ENCODE measurements around the gene ANTXR1.
A peak's percentile ranks its signal among the peaks of the same experiment; 100 is the strongest.

Gene ANTXR1

DNA sequence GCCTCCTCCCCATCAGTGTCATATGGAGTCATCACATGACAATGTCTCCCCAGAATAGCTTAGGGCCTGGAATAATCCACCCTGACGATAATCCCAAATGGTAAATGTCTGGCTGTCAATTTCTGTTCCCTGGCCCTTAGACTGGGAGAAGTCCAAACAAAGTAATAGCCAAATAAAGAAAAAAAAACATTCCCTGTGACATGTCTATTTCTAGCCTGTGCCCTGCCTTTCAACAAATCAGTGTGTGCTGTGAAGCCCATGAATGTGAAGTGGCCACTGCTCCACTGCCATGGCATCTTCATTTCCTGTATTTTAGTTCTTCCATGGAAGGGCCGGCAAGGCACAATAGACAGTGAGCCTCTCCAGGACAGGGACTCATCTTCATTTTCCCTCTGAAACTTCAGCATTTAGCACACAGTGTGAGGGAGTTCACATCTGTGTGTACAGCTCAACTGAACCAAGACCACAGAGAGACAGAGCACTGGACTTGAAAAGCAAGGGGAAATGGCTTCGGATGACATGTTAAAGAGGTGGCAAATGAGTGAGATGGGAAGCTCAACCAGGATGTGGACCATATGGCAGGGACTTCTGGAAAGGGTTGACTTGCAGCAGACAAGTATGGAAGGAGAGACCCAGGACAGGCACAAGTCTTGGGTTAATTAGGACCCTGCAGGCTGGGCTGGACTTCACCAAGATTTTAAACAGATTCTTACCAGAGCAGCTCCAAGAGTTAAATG lies 140.0 kb downstream of the ANTXR1 start:
- FAIRE-seq (no peak), DNase-seq (ENCODE audit: insufficient read length, low spot score) (no peak)

DNA sequence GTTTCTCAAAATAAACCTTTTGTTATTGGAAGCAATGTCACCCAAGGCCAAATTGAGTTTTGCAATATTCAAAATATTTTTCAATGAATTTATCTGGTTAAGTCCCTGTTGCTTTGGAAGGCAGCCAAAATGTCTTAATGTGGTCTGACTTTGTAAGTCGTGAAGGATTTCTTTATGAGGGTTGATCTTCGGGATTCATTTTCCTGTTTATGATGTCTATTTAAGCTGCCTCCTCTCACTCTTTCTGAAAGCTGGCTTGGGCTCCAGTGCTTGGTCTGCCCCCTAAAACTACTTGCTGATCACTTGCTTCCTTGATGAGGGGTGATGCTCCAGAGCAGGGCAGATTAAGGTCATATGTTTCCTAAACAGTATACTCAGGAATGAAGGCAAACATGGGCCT lies 141.1 kb downstream of the ANTXR1 start:
- FAIRE-seq (peak; percentile 38), DNase-seq (ENCODE audit: insufficient read length, low spot score) (no peak)

DNA sequence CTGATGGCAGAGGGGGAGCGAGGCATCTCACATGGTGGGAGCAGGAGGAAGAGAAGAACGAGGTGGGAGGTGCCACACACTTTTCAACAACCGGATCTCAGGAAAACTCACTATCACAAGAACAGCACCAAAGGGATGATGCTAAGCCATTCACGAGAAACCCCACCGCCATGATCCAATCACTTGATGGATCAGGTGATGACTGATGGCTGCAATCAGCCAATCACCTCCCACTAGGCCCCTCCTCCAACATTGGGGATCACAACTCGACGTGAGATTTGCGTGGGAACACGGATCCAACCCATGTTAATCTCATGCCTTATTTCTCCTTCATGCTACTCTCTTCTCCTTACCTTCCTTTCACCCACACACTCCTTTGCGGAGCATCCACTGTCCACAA lies 143.6 kb downstream of the ANTXR1 start:
- no peak for FAIRE-seq

DNA sequence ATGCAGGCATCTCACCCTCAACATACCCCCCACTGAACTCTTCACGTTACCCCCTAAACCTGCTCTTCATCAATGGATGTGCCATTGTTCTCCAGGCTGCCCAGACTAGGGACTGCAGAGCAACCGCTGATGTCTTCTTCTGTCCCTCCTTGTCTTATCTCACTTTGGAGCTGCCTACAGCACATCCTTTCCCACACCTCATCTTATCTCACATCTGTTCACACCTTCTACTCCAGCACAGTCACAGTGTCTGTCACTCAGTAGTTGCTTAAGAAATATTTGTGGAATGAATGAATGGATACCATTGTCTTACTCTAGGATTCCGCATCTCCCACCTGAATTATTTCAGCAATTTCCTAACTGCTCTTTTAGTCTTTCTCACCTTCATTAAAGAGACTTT lies 144.5 kb downstream of the ANTXR1 start:
- no peak for FAIRE-seq
- no peak for DNase-seq (ENCODE audit: insufficient read length, low spot score)

More for the DNA sequence above, 143.6 kb downstream of the ANTXR1 start:
- no peak for DNase-seq (ENCODE audit: insufficient read length, low spot score)

DNA sequence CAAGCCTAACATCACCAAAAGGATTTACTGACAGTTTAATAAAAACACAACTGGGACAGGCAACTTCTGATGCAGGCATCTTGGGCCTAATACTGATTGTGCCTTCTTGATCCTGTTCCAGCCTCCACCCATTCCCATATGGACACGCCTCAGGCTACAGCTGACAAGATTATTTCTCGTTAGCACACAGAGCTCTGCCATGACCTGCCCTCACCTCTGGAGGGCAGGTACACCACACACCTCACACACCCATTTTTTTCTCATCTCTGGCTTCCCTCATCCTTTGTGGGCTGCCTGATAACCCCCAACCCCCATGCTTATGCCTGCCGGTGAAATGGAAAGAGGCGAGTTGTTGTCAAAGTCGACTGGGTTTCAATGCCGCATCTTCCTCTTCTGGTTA lies 147.0 kb downstream of the ANTXR1 start:
- DNase-seq (ENCODE audit: insufficient read length, low spot score) (no peak), FAIRE-seq (peak; percentile 65)

DNA sequence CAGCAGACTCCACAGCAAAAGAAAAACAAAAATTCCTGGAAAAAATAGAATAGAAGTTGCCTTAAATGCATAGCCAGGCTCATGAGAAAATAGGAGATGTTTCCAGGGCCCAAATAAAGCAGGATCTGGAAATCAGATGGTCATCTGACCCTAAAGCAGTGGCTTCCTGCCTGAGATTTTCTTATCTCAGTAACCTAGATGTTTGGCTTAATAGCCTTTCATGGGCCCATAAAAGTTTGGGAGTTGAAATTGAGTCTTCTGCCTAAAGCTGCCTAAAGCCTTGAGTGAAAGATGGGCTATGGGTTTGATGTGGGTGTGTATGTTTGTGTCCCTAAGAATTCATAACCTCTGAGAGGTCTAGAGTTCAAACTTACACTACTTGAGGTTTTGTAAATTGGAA lies 149.1 kb downstream of the ANTXR1 start:
- DNase-seq (ENCODE audit: insufficient read length, low spot score): no peak
- no peak for FAIRE-seq

DNA sequence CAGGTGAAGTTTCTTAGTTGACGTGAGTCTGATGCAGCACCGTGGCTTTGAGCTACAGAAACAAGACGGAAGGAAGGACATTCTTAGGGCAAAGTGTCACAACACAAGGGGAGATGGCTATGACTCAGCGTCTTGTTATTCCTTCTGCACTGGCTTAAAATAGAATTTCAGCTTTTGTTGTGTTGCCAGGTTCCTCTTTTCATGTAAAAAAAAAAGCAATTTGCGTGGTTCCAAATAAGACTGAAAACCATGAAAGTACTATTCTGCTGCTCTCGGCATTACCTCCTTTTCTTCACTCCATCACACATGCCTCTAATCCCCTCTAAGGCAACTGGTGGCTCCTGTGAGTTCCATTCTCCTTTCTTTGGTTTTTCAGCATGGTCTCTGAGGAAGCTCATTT lies 150.1 kb downstream of the ANTXR1 start:
- peak; percentile 73 for DNase-seq (ENCODE audit: insufficient read length, low spot score)

DNA sequence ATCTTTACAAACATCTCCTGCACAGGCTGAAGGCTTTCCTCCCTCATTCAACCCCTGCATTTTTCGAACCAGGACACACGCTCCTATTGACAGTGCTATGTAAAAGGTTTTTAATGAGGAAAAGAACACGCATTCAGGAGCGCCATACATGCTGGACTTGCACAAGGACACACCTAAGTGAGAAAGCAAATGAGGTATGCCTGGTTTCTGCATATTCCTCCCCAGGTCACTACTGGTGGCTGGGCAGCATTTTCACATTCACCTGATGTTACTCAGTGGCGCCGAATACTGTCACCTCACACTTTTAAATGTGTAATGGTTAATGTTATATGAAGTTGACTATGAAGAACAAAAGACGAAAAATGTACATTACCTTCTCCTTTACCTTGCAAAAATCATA lies 150.6 kb downstream of the ANTXR1 start:
- no peak for FAIRE-seq

More for the DNA sequence above, 150.1 kb downstream of the ANTXR1 start:
- FAIRE-seq: no peak

DNA sequence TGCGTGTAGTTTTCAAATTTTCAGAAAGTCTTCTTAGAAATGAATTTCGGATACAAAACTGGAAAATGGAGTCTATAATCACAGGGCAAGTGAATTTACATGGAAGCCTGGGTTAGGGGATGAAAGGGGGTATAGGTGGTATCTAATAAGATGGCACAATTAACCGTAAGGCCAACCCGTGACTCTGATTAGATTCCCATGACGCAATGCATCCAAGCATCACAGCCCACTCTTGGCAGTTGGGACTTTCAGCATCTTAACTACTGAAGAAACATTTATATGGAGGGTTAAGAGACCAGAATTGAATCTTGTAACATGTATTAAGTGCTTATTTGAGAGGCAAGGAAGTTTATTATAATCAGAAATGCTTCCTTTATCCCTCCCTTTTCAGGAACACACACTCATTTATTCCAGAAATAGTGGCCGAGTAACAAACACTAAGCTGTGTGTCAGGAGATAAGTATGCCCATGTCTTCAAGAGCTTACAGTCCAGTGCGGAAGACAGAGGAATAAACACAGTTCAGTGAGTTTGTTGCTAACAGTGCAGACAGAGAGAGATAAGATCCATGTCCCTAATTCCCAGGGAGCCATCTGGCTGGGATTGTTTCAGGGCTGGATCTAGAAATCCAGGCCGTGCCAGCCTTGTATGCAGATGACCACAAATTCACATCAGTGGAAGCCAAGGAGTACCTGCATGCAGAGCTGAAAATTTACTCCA lies 151.2 kb downstream of the ANTXR1 start:
- no peak for DNase-seq (ENCODE audit: insufficient read length, low spot score)
- FAIRE-seq: no peak

More for the DNA sequence above, 150.6 kb downstream of the ANTXR1 start:
- DNase-seq (ENCODE audit: insufficient read length, low spot score): no peak

DNA sequence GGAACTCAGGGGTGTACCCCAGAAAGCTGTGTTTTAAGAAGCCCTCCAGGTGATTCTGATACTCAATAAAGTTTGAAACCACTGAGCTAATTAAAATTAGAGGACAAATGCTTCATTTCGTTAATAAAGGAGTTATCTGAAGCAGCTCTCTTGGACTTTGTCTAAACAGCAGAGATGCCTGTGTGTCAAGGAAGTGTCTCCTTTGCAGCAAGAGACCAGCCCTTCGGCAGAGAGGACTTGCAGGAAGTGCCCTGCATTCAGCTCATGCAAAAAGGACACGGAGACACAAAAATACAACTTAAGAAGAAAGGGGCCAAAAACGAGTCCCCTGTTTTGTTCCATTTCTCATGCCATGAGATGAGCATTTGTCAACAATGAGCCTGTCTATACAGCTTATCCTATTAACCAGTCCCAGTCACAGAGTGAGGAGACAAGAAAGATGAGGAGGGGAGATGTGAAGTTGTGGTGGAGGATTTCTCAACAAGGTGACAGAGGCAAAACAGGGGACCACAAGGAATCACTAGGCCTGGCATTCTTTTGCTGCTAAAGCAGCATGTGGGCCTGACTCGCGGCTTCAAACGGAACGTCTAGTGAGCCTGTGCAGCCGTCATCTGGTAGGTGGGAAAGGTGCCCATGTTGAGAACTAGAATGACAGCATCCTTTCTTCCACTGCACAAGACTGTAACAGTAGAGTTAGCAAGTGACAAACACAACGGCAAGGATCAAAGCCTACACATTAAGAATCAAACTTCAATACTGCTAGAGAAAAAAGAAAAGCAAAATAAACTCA lies 152.3 kb downstream of the ANTXR1 start:
- no peak for DNase-seq (ENCODE audit: insufficient read length, low spot score)
- no peak for FAIRE-seq

DNA sequence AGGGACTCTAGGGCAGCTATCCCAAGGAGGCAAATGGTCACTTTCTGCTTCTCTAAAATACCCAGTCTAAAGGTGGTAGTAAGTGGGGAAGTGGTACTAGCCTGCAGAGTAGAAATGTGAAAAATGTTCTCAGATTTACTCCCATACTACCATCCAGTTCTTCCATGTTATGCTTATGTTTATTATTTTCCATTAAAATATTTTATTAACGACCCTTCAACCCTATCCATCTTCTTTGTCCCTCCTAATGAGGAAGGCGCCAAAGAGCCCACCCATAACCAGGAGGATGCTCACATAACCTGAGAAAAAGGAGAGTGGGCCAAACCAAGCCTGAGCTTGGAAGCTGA lies 153.5 kb downstream of the ANTXR1 start:
- no peak for DNase-seq (ENCODE audit: insufficient read length, low spot score)
- FAIRE-seq: no peak

DNA sequence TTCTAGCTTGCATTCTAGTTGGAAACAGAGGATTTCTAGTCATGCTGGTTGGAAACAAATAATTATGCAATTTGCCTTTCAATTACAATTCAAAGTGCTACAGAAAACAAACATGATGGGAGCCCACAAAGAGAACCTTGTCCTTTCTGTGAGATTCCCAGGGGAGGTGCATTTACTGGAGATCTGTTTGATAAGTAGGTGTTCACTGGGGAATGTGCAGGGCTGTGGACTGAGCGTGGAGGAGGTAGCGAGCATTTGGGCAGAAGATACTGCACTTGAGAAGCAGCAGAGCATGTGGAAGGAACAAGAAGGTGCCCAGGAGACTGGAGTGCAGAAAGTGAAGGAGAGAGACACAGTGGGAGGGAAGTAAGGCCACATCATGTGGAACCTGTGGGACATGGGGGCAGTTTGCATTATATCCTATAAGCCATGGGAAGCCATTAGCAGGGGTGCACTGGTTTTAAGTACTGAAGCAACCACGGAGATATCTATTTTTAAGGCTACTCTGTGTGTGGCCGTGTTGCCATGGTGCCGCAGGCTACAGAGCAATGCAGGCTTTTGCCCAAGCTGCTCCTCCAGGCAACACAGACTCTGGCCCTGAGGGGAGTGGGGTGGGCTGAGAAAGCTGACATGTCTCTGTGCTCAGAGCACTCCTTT lies 154.0 kb downstream of the ANTXR1 start:
- DNase-seq (ENCODE audit: insufficient read length, low spot score): no peak
- FAIRE-seq: no peak

DNA sequence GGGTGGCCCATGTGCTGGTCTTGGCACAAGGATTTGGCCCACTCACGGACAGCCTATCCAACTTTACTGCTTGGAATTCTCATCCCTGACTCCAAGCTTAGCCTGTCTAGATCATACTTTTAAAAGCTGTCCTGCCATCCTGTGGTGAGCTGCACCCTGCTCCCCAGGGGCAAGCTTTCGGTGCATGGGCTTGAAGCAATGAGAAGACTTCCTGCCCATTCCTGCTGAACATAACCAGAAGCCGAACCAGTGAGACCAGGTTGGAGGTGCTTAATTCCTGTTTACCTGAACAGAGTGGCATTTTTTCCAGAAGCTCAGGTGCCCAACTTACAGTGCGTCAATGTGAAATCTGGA lies 154.5 kb downstream of the ANTXR1 start:
- FAIRE-seq (no peak), DNase-seq (ENCODE audit: insufficient read length, low spot score) (no peak)

DNA sequence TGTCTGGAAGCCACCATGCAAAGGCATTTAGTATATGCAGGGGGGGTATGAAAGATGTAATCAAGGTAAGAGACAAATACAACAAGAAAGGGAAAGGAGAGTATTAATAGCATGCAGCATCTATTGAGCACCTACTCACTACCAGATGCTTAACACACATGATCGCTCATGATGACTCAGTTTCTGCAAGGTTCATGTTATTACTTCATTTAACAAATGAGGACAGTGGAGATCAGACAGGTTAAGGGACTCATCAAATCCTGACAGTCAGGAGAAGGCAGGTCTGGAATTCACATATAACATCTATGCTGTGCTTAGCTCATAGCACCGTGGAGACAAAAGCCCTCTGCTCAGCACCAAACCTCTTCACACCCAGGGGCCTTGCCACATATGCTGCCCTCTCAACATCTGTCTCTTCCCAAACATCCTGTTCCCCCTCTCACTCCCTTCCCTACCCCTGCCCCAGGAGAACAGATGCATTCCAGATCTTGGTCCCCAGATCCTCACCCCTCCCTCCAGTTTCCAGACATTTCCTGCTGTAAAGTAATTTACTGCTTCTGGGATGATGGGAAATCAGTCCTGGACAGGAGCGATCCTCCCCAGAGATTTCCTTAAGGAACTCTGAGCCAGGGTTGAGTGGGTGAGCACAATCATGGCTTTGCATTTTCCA lies 155.3 kb downstream of the ANTXR1 start:
- DNase-seq (ENCODE audit: insufficient read length, low spot score) (no peak), FAIRE-seq (no peak)

DNA sequence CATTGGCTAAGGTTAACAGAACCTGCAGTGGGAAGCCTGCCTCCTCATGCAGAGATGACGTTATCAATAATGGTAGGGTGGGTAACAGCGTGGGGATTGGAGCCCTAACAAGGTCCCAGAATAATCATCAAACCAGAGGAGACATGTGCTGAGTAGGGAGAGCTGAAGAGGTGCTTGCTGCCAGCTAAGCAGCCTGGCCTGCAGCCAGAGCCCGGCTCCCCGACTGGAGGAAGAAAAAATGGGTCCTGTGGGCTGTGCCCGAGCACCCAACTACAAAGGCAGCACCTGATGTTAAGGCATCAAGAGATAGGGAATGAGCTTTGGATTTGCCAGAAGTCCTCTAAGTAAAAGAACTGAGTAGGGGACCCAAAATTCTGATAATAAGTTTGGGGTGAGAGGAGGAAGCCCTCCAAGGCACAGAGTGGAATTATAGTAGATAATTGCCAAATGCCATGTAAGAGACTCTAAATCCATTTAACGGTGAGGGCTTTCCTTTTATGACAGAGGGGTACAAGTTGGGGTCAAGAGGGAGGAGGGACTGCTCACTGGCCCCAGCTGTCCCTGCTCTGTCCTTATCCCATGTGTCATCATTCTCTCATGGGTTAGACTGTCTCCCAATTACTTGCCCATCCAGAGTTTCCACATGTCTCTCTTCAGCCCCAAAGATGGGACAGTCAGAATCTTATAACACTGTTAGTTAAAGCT lies 156.1 kb downstream of the ANTXR1 start:
- DNase-seq (ENCODE audit: insufficient read length, low spot score) (no peak), FAIRE-seq (no peak)

DNA sequence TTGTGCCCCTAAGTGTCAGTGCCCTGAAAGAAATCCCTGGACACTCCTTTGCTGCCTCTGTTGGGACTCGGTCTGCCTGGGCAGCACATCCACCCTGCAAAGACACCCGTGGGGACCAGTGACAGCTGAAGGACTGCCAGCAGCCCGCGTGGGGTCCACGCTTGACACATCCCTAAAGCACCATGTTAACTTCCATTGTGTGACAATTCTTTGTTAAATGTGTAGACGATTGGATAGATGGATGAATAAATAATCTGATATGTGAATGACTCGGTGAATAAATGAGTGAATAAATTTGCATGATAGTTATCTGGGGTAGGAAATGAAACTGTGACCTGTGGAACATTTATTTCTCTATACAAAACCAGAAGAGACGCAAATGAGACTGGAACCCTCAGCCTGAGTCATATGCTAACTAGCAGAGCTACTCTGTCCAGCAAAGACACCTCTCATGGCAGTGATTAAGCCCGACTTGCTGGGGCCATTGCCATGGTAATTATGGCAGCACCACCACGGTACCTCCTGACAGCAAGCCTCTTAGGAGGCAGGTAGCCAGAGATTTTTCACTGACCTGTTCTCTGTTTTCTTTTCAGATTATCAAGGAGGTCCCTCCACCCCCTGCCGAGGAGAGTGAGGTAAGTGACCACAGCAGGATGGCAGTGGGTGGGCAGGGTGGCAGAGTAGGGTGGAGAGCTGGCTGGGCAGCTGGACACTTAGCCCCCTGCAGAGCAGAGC lies 156.8 kb downstream of the ANTXR1 start:
- DNase-seq (ENCODE audit: insufficient read length, low spot score) (no peak), FAIRE-seq (no peak)

DNA sequence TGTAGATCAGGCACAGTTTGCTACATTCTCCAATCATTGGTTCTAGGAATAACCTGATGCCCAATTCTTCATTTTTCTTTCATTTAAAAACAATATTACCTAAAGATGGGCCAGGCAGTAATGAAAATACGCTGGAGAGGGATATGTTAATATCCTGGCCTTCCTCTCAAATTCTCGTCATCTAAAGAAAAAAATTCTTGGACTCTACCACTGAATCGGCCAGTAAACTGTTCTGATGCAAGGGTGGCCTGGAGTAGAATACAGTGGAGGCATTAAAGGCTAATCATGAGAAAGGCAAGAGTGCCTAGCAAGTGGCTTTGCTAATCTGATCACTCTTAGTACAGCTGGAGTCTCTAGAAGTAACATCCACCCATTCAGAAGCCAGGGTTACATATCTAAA lies 157.7 kb downstream of the ANTXR1 start:
- no peak for FAIRE-seq
- no peak for DNase-seq (ENCODE audit: insufficient read length, low spot score)

DNA sequence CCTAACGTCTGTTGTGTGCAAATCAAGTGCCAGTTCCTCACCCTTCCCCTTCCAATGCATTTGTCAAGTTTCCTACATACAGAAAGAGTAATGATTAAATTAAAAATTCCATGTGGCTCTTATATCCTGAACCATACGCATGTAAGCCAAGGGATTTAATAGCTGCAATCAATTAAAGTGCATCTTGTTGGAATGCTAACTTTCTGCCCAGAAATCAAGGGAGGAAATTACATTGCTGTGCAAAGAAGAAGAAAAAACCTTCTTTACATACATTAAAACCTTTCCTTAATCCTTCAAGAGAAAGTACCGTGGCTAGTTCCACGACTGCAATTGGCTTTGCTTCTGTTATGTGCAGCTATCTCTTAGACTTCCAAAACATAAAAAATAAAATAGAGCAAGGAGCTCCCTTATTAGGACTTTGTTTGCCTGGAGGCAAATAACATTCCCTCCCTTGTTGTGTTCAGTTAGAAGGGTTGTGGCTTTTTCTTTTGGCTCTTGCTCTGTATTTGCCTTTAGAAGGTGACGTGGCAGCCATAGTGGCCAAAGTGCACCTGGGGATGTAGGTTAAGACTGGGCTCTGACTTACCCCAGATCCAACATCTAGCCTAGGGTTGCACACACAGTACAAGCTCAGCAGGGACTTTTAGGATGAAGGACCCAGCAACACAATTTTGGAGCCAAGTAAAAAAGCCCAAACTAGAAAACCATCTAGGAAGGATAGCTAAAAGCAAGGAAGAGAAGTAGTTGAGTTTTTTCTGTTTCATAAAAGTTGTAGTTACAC lies 158.3 kb downstream of the ANTXR1 start:
- DNase-seq (ENCODE audit: insufficient read length, low spot score) (no peak), FAIRE-seq (no peak)
